Neural crest cell (in vitro differentiated cells): ENCODE measurements around the gene ATG3. TPM values are rescaled to one million over a fixed set of nuclear protein-coding genes. Genes with fewer than 3 reads are reported as not detected.
"Not testable (repeated sequence)": the region's sequence is repeated elsewhere in the genome, so short reads cannot be mapped to it uniquely, and the experiment has no call there.

ENCODE experiments used
- DNase-seq: peaks from one replicate; pipeline ENCODE4 v3.0.0; 2021; ENCODE audit warnings: low read depth, mixed read lengths, low spot score
- H3K27ac Mint-ChIP-seq: one replicate; pipeline ENCODE4 v1.8.0; 2021; ENCODE audit warnings: mild to moderate bottlenecking, mixed read lengths; ENCODE audit not compliant: unreplicated experiment
- H3K27me3 Mint-ChIP-seq: 2 replicates; pipeline ENCODE4 v1.8.0; 2021; ENCODE audit warnings: low read depth, mild to moderate bottlenecking, mixed read lengths
- H3K36me3 Mint-ChIP-seq: 2 replicates; pipeline ENCODE4 v1.8.0; 2021; ENCODE audit warnings: low read depth, mild to moderate bottlenecking, mixed read lengths
- H3K4me1 Mint-ChIP-seq: 2 replicates; pipeline ENCODE4 v1.8.0; 2021; ENCODE audit warnings: mixed read lengths
- H3K4me3 Mint-ChIP-seq: one replicate; pipeline ENCODE4 v1.8.0; 2021; ENCODE audit warnings: mild to moderate bottlenecking, mixed read lengths
- H3K9me3 Mint-ChIP-seq: 2 replicates; pipeline ENCODE4 v1.8.0; 2021; ENCODE audit warnings: mixed read lengths
- CTCF ChIP-seq: fragments of 200-600 bp; sonication (generic); conservative IDR thresholded peaks from 2 replicates; pipeline ENCODE4 v1.5.0; 2021; ENCODE audit warnings: antibody characterized with exemption, mild to moderate bottlenecking
- total RNA-seq: library from RNA; stranded (reverse); gene quantifications from 2 replicates; pipeline ENCODE4 v1.2.1, GENCODE V29; 2021

Gene ATG3
- total RNA-seq, 1 donor from 2014 or later: 46.1 TPM

- Mint-ChIP-seq H3K27ac (no peak overlapping the region), H3K36me3 (peaks cover 9% of the 10 kb centered on the region), H3K4me1 (peaks cover 8% of the 10 kb centered on the region), H3K27me3 (no peaks in the 10 kb centered on the region), H3K9me3 (no peaks in the 10 kb centered on the region), H3K4me3 (no peak overlapping the region)
- no peak for DNase-seq
- TF ChIP-seq CTCF: no peak
These were observed 10.9 kb downstream of the ATG3 start for GRCh38 chr3:112550859-112551258.

GRCh38 chr3:112546216-112546759 is 15.5 kb downstream of the ATG3 start:
- H3K27ac Mint-ChIP-seq: no peak overlapping the region
- no peak for TF ChIP-seq CTCF
- no peak overlapping the region for H3K4me3 Mint-ChIP-seq
- H3K27me3 Mint-ChIP-seq: no peaks in the 10 kb centered on the region
- H3K9me3 Mint-ChIP-seq: no peaks in the 10 kb centered on the region
- no peak for DNase-seq
- peaks cover 13% of the 10 kb centered on the region for H3K36me3 Mint-ChIP-seq
- H3K4me1 Mint-ChIP-seq: peaks cover 4% of the 10 kb centered on the region

- no peak for TF ChIP-seq CTCF
- Mint-ChIP-seq H3K27me3 (no peaks in the 10 kb centered on the region), H3K36me3 (peaks cover 12% of the 10 kb centered on the region), H3K27ac (no peak overlapping the region), H3K4me1 (no peaks in the 10 kb centered on the region), H3K4me3 (no peak overlapping the region), H3K9me3 (no peaks in the 10 kb centered on the region)
- DNase-seq: no peak
These were observed 21.7 kb downstream of the ATG3 start for GRCh38 chr3:112539825-112540650.

GRCh38 chr3:112531358-112531781 is 30.4 kb downstream of the ATG3 start:
- Mint-ChIP-seq H3K27me3 (no peaks in the 10 kb centered on the region), H3K4me3 (no peak overlapping the region), H3K4me1 (no peaks in the 10 kb centered on the region), H3K27ac (no peak overlapping the region), H3K36me3 (peaks cover 14% of the 10 kb centered on the region), H3K9me3 (no peaks in the 10 kb centered on the region)
- no peak for DNase-seq
- TF ChIP-seq CTCF: peak; percentile 80

- no peaks in the 10 kb centered on the region for H3K9me3 Mint-ChIP-seq
- no peak overlapping the region for H3K4me3 Mint-ChIP-seq
- H3K27me3 Mint-ChIP-seq: no peaks in the 10 kb centered on the region
- H3K4me1 Mint-ChIP-seq: no peaks in the 10 kb centered on the region
- peaks cover 14% of the 10 kb centered on the region for H3K36me3 Mint-ChIP-seq
- no peak for DNase-seq
- H3K27ac Mint-ChIP-seq: no peak overlapping the region
- no peak for TF ChIP-seq CTCF
These were observed 31.2 kb downstream of the ATG3 start for GRCh38 chr3:112530573-112530972.

GRCh38 chr3:112524127-112524526 is 37.6 kb downstream of the ATG3 start:
- H3K4me1 Mint-ChIP-seq, DNase-seq, H3K4me3 Mint-ChIP-seq, H3K27ac Mint-ChIP-seq, H3K9me3 Mint-ChIP-seq, H3K27me3 Mint-ChIP-seq: not testable (repeated sequence)
- H3K36me3 Mint-ChIP-seq: peaks cover 26% of the 10 kb centered on the region
